ENCODE measurements around the gene KRTAP4-3. TPM values are rescaled to one million over a fixed set of nuclear protein-coding genes. Genes with fewer than 3 reads are reported as not detected.
"Not testable (repeated sequence)": the region's sequence is repeated elsewhere in the genome, so short reads cannot be mapped to it uniquely, and the experiment has no call there.

KRTAP4-3 gene
- total and polyA plus RNA-seq, 4 donors = not detected

DNA sequence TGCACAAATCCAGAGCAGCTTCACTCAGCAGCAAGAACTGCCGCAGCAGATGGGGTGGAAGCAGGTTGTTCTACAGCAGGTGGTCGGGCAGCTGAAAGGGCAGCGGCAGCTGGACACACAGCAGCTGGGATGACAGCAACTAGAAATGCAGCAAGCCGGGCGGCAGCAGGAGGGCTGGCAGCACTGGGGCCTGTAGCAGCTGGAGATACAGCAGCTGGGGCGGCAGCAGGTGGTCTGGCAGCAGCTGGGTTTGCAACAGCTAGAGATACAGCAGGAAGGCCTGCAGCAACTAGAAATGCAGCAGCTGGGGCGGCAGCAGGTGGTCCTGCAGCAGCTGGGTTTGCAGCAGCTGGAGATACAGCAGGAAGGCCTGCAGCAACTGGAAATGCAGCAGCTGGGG, 460 bp downstream of the KRTAP4-3 start:
- intact Hi-C loops (cut with DNase I) = no loop called here
- Histone ChIP-seq H3K27me3 (ENCODE audit: control insufficient read depth in 1 of 2, insufficient read depth in 2 of 2, low read length in 1 of 2) (no peaks in the 10 kb centered on the region), H3K4me3 (ENCODE audit: low read length in 2 of 2) (no peak overlapping the region), H3K36me3 (ENCODE audit: control insufficient read depth in 1 of 2, insufficient read depth in 2 of 2, low read length in 1 of 2) (no peaks in the 10 kb centered on the region), H3K27ac (ENCODE audit: low read depth in 1 of 2, low read length in 2 of 2) (no peak overlapping the region), H3K4me1 (ENCODE audit: control insufficient read depth in 1 of 2, insufficient read depth in 2 of 2, low read length in 2 of 2) (no peaks in the 10 kb centered on the region), H3K9me3 (ENCODE audit: control insufficient read depth, low read length) (peaks cover 1% of the 10 kb centered on the region)
- DNase-seq = peak in 1 of 2 donors; percentile 21
- WGBS, 2 donors = 76 to 81% methylated on average over 7 of the region's 7 CpGs
- no peak for ATAC-seq (ENCODE audit: low FRiP score)

DNA sequence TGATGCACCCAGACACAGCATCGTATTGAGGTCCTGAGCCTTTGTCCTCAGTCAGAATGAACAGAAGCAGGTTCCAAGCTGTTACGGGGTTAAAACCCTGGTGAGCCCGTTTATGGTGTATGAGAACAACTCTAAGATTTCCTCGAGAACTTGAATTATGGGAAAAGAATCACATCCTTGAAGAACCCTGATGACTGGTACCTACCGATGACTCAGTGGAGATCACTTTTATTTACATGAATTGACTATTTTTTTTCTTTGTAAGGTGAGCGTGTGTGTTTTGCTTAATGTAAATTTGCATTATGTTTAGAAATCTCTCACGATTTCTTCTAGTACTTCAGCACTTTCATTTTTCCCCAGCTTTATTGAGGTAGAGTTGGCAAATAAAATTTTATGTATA, 4.2 kb downstream of the KRTAP4-3 start:
- H3K27me3 ChIP-seq (ENCODE audit: control insufficient read depth in 1 of 2, insufficient read depth in 2 of 2, low read length in 1 of 2) = no peaks in the 10 kb centered on the region
- intact Hi-C loops (cut with DNase I) = no loop called here
- ATAC-seq (ENCODE audit: low FRiP score) = no peak
- no peak for DNase-seq
- no peaks in the 10 kb centered on the region for H3K4me1 ChIP-seq (ENCODE audit: control insufficient read depth in 1 of 2, insufficient read depth in 2 of 2, low read length in 2 of 2)
- H3K4me3 ChIP-seq (ENCODE audit: low read length in 2 of 2) = no peak overlapping the region
- H3K27ac ChIP-seq (ENCODE audit: low read depth in 1 of 2, low read length in 2 of 2) = no peak overlapping the region
- H3K9me3 ChIP-seq (ENCODE audit: control insufficient read depth, low read length) = no peaks in the 10 kb centered on the region
- no peaks in the 10 kb centered on the region for H3K36me3 ChIP-seq (ENCODE audit: control insufficient read depth in 1 of 2, insufficient read depth in 2 of 2, low read length in 1 of 2)
- WGBS, 2 donors = 65 to 71% methylated on average over 7 of the region's 7 CpGs

DNA sequence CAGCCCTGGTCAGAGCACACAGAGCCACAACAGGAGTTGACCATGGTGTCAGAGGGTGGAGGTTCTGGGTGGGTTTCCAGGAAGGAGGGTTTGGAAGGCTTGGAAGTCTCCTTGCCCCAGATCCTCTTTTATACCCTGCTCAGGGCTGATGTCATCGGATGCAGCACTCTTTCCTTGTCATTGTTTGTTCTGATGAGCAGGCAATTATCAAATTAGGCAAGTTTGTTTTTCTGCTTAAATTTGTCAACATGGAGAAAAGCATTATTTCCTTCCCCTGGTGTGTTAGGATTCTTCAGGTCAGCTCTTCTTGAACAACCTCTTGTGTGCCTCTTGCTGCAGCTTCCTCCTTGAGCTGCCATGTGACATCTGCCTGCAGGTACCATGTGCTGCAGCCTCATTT, 7.4 kb downstream of the KRTAP4-3 start, which contains the start of gene KRTAP4-4:
KRTAP4-4 (minus strand) TSS at position 101 of the 400 bp plus-strand sequence; CDS start at position 44, 57 bp downstream.
- intact Hi-C loops (cut with DNase I) = no loop called here
- H3K4me3 ChIP-seq (ENCODE audit: low read length in 2 of 2) = no peak within 1 kb of the TSS
- H3K4me1 ChIP-seq (ENCODE audit: control insufficient read depth in 1 of 2, insufficient read depth in 2 of 2, low read length in 2 of 2) = no peaks in the 10 kb centered on the region
- no peaks in the 10 kb centered on the region for H3K27me3 ChIP-seq (ENCODE audit: control insufficient read depth in 1 of 2, insufficient read depth in 2 of 2, low read length in 1 of 2)
- no peak for ATAC-seq (ENCODE audit: low FRiP score)
- H3K27ac ChIP-seq (ENCODE audit: low read depth in 1 of 2, low read length in 2 of 2) = no peak within 1 kb of the TSS
- H3K36me3 ChIP-seq (ENCODE audit: control insufficient read depth in 1 of 2, insufficient read depth in 2 of 2, low read length in 1 of 2) = no peaks in the 10 kb centered on the region
- no peaks in the 10 kb centered on the region for H3K9me3 ChIP-seq (ENCODE audit: control insufficient read depth, low read length)
- 83 to 100% methylated on average over 1 of the region's 1 CpG for WGBS, 2 donors
- no peak for DNase-seq

DNA sequence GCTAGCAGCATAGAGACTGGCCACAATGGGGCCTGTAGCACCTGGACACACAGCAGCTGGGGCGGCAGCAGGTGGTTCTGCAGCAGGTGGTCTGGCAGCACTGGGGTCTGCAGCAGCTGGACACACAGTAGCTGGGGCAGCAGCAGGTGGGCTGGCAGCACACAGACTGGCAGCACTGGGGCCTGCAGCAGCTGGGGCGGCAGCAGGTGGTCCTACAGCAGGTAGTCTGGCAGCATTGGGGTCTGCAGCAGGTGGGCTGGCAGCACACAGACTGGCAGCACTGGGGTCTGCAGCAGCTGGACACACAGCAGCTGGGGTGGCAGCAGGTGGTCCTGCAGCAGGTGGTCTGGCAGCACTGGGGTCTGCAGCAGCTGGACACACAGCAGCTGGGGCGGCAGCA, 7.8 kb downstream of the KRTAP4-3 start:
- H3K27ac ChIP-seq (ENCODE audit: low read depth in 1 of 2, low read length in 2 of 2); H3K27me3 ChIP-seq (ENCODE audit: control insufficient read depth in 1 of 2, insufficient read depth in 2 of 2, low read length in 1 of 2); intact Hi-C loops (cut with DNase I); H3K4me3 ChIP-seq (ENCODE audit: low read length in 2 of 2); ATAC-seq (ENCODE audit: low FRiP score); H3K36me3 ChIP-seq (ENCODE audit: control insufficient read depth in 1 of 2, insufficient read depth in 2 of 2, low read length in 1 of 2); H3K9me3 ChIP-seq (ENCODE audit: control insufficient read depth, low read length); H3K4me1 ChIP-seq (ENCODE audit: control insufficient read depth in 1 of 2, insufficient read depth in 2 of 2, low read length in 2 of 2): not testable (repeated sequence)
- peak in 1 of 2 donors; percentile 52 for DNase-seq
- 85 to 94% methylated on average over 2 to 3 of the region's 3 CpGs for WGBS, 2 donors

DNA sequence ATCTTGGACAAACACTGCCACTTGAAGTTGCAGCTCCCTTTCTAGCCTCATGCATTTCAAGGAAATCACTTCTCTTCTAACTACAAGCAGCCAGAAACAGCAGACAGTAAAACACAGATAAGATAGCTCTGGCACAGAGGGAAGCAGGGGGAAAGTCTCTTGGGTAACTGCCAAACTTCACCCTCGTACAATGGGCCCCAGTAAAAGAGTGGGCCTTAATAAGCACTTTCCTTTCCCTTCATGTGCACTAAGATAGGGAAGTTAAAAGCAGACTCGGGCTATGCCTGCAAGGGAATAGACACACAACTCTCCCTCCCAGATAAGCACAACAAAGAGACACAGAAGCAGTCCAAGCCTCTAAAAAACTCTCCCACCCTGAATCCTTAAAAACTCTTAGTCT, 14.2 kb downstream of the KRTAP4-3 start:
- DNase-seq (no peak), ATAC-seq (ENCODE audit: low FRiP score) (no peak)
- intact Hi-C loops (cut with DNase I) = no loop called here
- 34 to 35% methylated on average over 2 of the region's 2 CpGs for WGBS, 2 donors
- Histone ChIP-seq H3K4me3 (ENCODE audit: low read length in 2 of 2) (no peak overlapping the region), H3K27ac (ENCODE audit: low read depth in 1 of 2, low read length in 2 of 2) (no peak overlapping the region), H3K27me3 (ENCODE audit: control insufficient read depth in 1 of 2, insufficient read depth in 2 of 2, low read length in 1 of 2) (no peaks in the 10 kb centered on the region), H3K9me3 (ENCODE audit: control insufficient read depth, low read length) (no peaks in the 10 kb centered on the region), H3K36me3 (ENCODE audit: control insufficient read depth in 1 of 2, insufficient read depth in 2 of 2, low read length in 1 of 2) (no peaks in the 10 kb centered on the region), H3K4me1 (ENCODE audit: control insufficient read depth in 1 of 2, insufficient read depth in 2 of 2, low read length in 2 of 2) (no peaks in the 10 kb centered on the region)

DNA sequence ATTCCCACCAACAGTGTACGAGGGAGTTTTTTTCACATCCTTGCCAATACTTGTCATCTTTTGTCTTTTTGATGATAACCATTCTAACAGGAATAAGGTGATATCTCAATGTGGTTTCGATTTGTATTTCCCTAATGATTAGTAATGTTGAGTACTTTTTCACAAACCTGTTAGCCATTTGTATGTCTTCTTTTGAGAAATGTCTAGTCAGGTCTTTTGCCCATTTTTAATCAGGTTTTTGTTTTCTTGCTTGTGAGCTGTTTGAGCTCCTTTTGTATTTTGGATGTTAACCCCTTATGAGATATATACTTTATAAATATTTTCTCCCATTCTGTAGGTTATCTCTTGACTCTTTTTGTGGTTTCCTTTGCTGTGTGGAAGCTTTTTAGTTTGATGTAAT, 16.5 kb downstream of the KRTAP4-3 start:
- no peak for DNase-seq
- Histone ChIP-seq H3K4me3 (ENCODE audit: low read length in 2 of 2) (no peak overlapping the region), H3K27ac (ENCODE audit: low read depth in 1 of 2, low read length in 2 of 2) (no peak overlapping the region), H3K27me3 (ENCODE audit: control insufficient read depth in 1 of 2, insufficient read depth in 2 of 2, low read length in 1 of 2) (no peaks in the 10 kb centered on the region), H3K36me3 (ENCODE audit: control insufficient read depth in 1 of 2, insufficient read depth in 2 of 2, low read length in 1 of 2) (no peaks in the 10 kb centered on the region), H3K4me1 (ENCODE audit: control insufficient read depth in 1 of 2, insufficient read depth in 2 of 2, low read length in 2 of 2) (no peaks in the 10 kb centered on the region), H3K9me3 (ENCODE audit: control insufficient read depth, low read length) (no peaks in the 10 kb centered on the region)
- WGBS, 2 donors = 59 to 69% methylated on average over 2 of the region's 2 CpGs
- ATAC-seq (ENCODE audit: low FRiP score) = no peak
- intact Hi-C loops (cut with DNase I) = no loop called here

DNA sequence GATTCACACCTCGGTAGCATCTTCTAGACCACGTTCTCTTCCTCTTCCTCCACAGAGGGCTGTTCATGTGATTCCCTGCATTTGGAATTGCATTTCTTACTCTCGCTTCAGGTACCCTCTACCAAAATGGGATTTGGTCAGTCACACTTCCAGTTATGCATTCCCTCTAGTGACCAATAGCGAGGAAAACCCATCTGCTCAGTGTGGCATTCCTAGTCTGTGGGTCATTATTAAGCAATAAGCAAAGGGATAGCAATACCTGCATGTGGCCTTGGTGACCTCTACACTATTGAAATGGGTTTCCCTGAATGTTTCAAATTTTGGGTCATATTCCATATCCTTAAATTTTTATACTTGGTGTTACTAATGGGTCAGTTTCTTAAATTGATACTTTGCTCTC, 18.0 kb downstream of the KRTAP4-3 start:
- H3K27me3 ChIP-seq (ENCODE audit: control insufficient read depth in 1 of 2, insufficient read depth in 2 of 2, low read length in 1 of 2) = no peaks in the 10 kb centered on the region
- 82% methylated on average over 4 of the region's 4 CpGs for WGBS, 2 donors
- no peaks in the 10 kb centered on the region for H3K9me3 ChIP-seq (ENCODE audit: control insufficient read depth, low read length)
- intact Hi-C loops (cut with DNase I) = no loop called here
- no peak overlapping the region for H3K4me3 ChIP-seq (ENCODE audit: low read length in 2 of 2)
- no peak overlapping the region for H3K27ac ChIP-seq (ENCODE audit: low read depth in 1 of 2, low read length in 2 of 2)
- ATAC-seq (ENCODE audit: low FRiP score) (no peak), DNase-seq (no peak)
- no peaks in the 10 kb centered on the region for H3K36me3 ChIP-seq (ENCODE audit: control insufficient read depth in 1 of 2, insufficient read depth in 2 of 2, low read length in 1 of 2)
- H3K4me1 ChIP-seq (ENCODE audit: control insufficient read depth in 1 of 2, insufficient read depth in 2 of 2, low read length in 2 of 2) = no peaks in the 10 kb centered on the region

DNA sequence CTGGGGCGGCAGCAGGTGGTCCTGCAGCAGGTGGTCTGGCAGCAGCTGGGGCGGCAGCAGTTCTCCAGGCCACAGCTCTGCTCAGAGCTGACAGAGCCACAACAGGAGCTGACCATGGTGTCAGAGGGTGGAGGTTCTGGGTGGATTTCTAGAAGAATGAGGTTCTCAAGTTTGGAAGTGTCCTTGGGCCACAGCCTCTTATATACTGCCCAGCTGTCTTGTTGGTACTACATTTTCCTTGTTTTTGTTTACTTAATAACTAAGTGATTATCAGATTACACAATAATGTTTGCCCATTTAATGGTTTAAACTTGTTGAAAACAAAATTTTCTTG, 18.4 kb downstream of the KRTAP4-3 start, which contains the start of gene KRTAP4-5:
KRTAP4-5 (minus strand) TSS at position 174 of the 334 bp plus-strand sequence; CDS start at position 116, 58 bp downstream.
- Histone ChIP-seq H3K4me3 (ENCODE audit: low read length in 2 of 2) (no peak within 1 kb of the TSS), H3K9me3 (ENCODE audit: control insufficient read depth, low read length) (no peaks in the 10 kb centered on the region), H3K27me3 (ENCODE audit: control insufficient read depth in 1 of 2, insufficient read depth in 2 of 2, low read length in 1 of 2) (no peaks in the 10 kb centered on the region), H3K4me1 (ENCODE audit: control insufficient read depth in 1 of 2, insufficient read depth in 2 of 2, low read length in 2 of 2) (no peaks in the 10 kb centered on the region), H3K36me3 (ENCODE audit: control insufficient read depth in 1 of 2, insufficient read depth in 2 of 2, low read length in 1 of 2) (no peaks in the 10 kb centered on the region), H3K27ac (ENCODE audit: low read depth in 1 of 2, low read length in 2 of 2) (no peak within 1 kb of the TSS)
- intact Hi-C loops (cut with DNase I) = no loop called here
- no peak for DNase-seq
- WGBS, 2 donors = 43 to 44% methylated on average over 2 of the region's 2 CpGs
- no peak for ATAC-seq (ENCODE audit: low FRiP score)

DNA sequence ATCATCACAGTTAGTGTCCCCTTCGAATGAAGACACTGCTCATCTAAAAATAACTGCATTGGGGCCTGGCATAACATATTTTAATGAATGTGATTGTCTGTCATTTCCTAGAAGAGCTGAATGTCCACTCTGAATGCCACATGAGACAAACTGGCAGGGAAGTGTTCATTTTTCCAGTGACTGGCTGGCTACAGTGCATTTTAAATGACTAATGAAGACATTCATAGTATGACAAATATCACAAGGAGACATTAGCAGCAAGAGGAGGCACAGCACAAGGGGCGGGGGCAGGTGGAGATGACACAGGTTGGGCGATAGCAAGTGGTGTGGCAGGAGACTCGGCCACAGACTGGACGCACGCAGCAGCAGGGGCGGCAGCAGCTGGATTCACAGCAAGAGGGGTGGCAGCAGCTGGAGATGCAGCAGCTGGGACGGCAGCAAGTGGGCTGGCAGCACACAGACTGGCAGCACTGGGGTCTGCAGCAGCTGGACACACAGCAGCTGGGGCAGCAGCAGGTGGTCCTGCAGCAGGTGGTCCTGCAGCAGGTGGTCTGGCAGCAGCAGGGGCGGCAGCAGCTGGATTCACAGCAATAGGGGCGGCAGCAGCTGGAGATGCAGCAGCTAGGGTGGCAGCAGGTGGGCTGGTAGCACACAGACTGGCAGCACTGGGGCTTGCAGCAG, 18.9 kb downstream of the KRTAP4-3 start:
- H3K4me1 ChIP-seq (ENCODE audit: control insufficient read depth in 1 of 2, insufficient read depth in 2 of 2, low read length in 2 of 2); intact Hi-C loops (cut with DNase I); H3K27me3 ChIP-seq (ENCODE audit: control insufficient read depth in 1 of 2, insufficient read depth in 2 of 2, low read length in 1 of 2); H3K4me3 ChIP-seq (ENCODE audit: low read length in 2 of 2); DNase-seq; ATAC-seq (ENCODE audit: low FRiP score); H3K36me3 ChIP-seq (ENCODE audit: control insufficient read depth in 1 of 2, insufficient read depth in 2 of 2, low read length in 1 of 2); H3K27ac ChIP-seq (ENCODE audit: low read depth in 1 of 2, low read length in 2 of 2); H3K9me3 ChIP-seq (ENCODE audit: control insufficient read depth, low read length): not testable (repeated sequence)
- 69 to 74% methylated on average over 10 of the region's 10 CpGs for WGBS, 2 donors

Data from aorta (tissue), 5 donors.